Vagina (tissue), 2 donors: Measurements from ENCODE around the gene ZNF385B. TPM values are rescaled to one million over a fixed set of nuclear protein-coding genes. Genes with fewer than 3 reads are reported as not detected.

Experiments
- DNase-seq, 2 donors: peaks; one replicate each; pipeline ENCODE4 v3.0.0-alpha.2; 2017; ENCODE audit errors: extremely low spot score in 2 of 2
- H3K27ac ChIP-seq: fragments of 200-600 bp; sonication (generic); one replicate; pipeline ENCODE4 v1.5.1; 2019
- H3K27me3 ChIP-seq: fragments of 200-600 bp; sonication (generic); one replicate; pipeline ENCODE4 v1.5.1; 2019
- H3K36me3 ChIP-seq, 2 donors: fragments of 200-600 bp; sonication (generic); one replicate each; pipeline ENCODE4 v1.5.1; 2017 to 2019
- H3K4me1 ChIP-seq: fragments of 200-600 bp; sonication (generic); one replicate; pipeline ENCODE4 v1.5.1; 2019
- H3K4me3 ChIP-seq, 2 donors: fragments of 200-600 bp; sonication (generic); 1 replicate in 1 of 2; 2 replicates in 1 of 2; pipeline ENCODE4 v1.5.1; 2016 to 2019
- H3K9me3 ChIP-seq: fragments of 200-600 bp; sonication (generic); one replicate; pipeline ENCODE4 v1.5.1; 2019
- CTCF ChIP-seq, 3 experiments: fragments of 450-650 bp in 2 of 3; fragments of 200-600 bp in 1 of 3; sonication (generic) in 1 of 3; IDR thresholded peaks; one replicate each; pipeline ENCODE4 v1.5.1; 2017 to 2019; ENCODE audit warnings: antibody characterized with exemption in 3 of 3, mild to moderate bottlenecking in 2 of 3, moderate library complexity in 2 of 3
- POLR2A ChIP-seq, 2 donors: fragments of 450-650 bp; IDR thresholded peaks; one replicate each; pipeline ENCODE4 v1.6.1; 2017; ENCODE audit warnings: antibody characterized with exemption in 2 of 2, mild to moderate bottlenecking in 2 of 2, moderate library complexity in 2 of 2
- POLR2AphosphoS5 ChIP-seq, 2 donors: sonication (generic); formaldehyde crosslinking; IDR thresholded peaks; one replicate each; pipeline ENCODE4 v1.9.0; 2017; ENCODE audit warnings: antibody characterized with exemption in 2 of 2, mild to moderate bottlenecking in 2 of 2, low read depth in 1 of 2; ENCODE audit not compliant: insufficient read depth in 1 of 2
- intact Hi-C: fragments of 100-400 bp; cut with DNase I; formaldehyde crosslinking; loops from one replicate; pipeline ENCODE4 v1.15.1; 2023
- total RNA-seq: library from RNA; depleted of rRNA; stranded (reverse); fragments of >200 nt; gene quantifications from one replicate; pipeline ENCODE4 v1.2.3, GENCODE V29; 2016

ZNF385B gene
- total RNA-seq, 1 donor from 2014 or later: 11.5 TPM

- DNase-seq: no peak
- Histone ChIP-seq H3K4me3 (no peak overlapping the region), H3K27ac (no peak overlapping the region), H3K27me3 (no peaks in the 10 kb centered on the region), H3K36me3 (no peaks in the 10 kb centered on the region), H3K4me1 (no peaks in the 10 kb centered on the region), H3K9me3 (no peaks in the 10 kb centered on the region)
- TF ChIP-seq POLR2AphosphoS5 (IDR thresholded peaks at IDR 0.05; ENCODE audit: insufficient read depth in 1 of 2, low read depth in 1 of 2) (no peak), POLR2A (IDR thresholded peaks at IDR 0.05) (no peak), CTCF (IDR thresholded peaks at IDR 0.05) (no peak)
- intact Hi-C loops: no loop called here
Observed at GRCh38 chr2:179626261-179626660, 235.2 kb downstream of the ZNF385B start.

- TF ChIP-seq POLR2A (IDR thresholded peaks at IDR 0.05) (no peak), CTCF (IDR thresholded peaks at IDR 0.05) (no peak), POLR2AphosphoS5 (IDR thresholded peaks at IDR 0.05; ENCODE audit: insufficient read depth in 1 of 2, low read depth in 1 of 2) (no peak)
- no peak overlapping the region for H3K4me3 ChIP-seq
- H3K36me3 ChIP-seq: no peaks in the 10 kb centered on the region
- H3K27ac ChIP-seq: no peak overlapping the region
- no peaks in the 10 kb centered on the region for H3K4me1 ChIP-seq
- H3K27me3 ChIP-seq: no peaks in the 10 kb centered on the region
- H3K9me3 ChIP-seq: no peaks in the 10 kb centered on the region
- no peak for DNase-seq
- intact Hi-C loops: no loop called here
Observed at GRCh38 chr2:179622635-179623300, 238.6 kb downstream of the ZNF385B start.

- no peak overlapping the region for H3K27ac ChIP-seq
- H3K9me3 ChIP-seq: no peaks in the 10 kb centered on the region
- H3K36me3 ChIP-seq: no peaks in the 10 kb centered on the region
- DNase-seq: no peak
- H3K27me3 ChIP-seq: no peaks in the 10 kb centered on the region
- H3K4me3 ChIP-seq: no peak overlapping the region
- intact Hi-C loops: no loop called here
- TF ChIP-seq POLR2A (IDR thresholded peaks at IDR 0.05) (no peak), POLR2AphosphoS5 (IDR thresholded peaks at IDR 0.05; ENCODE audit: insufficient read depth in 1 of 2, low read depth in 1 of 2) (no peak), CTCF (IDR thresholded peaks at IDR 0.05) (no peak)
- no peaks in the 10 kb centered on the region for H3K4me1 ChIP-seq
Observed at GRCh38 chr2:179622112-179622511, 239.3 kb downstream of the ZNF385B start.

- TF ChIP-seq POLR2AphosphoS5 (IDR thresholded peaks at IDR 0.05; ENCODE audit: insufficient read depth in 1 of 2, low read depth in 1 of 2): no peak
- intact Hi-C loops: no loop called here
- H3K9me3 ChIP-seq: no peaks in the 10 kb centered on the region
- no peak overlapping the region for H3K27ac ChIP-seq
- no peak for DNase-seq
- H3K27me3 ChIP-seq: no peaks in the 10 kb centered on the region
- H3K4me3 ChIP-seq: no peak overlapping the region
- H3K4me1 ChIP-seq: no peaks in the 10 kb centered on the region
- no peaks in the 10 kb centered on the region for H3K36me3 ChIP-seq
Observed at GRCh38 chr2:179619947-179620467, 241.4 kb downstream of the ZNF385B start.

GRCh38 chr2:179614121-179614520, 247.3 kb downstream of the ZNF385B start:
- Histone ChIP-seq H3K27me3 (no peaks in the 10 kb centered on the region), H3K36me3 (no peaks in the 10 kb centered on the region), H3K4me1 (no peaks in the 10 kb centered on the region), H3K27ac (no peak overlapping the region), H3K4me3 (no peak overlapping the region), H3K9me3 (no peaks in the 10 kb centered on the region)
- TF ChIP-seq POLR2AphosphoS5 (IDR thresholded peaks at IDR 0.05; ENCODE audit: insufficient read depth in 1 of 2, low read depth in 1 of 2) (no peak), POLR2A (IDR thresholded peaks at IDR 0.05) (no peak), CTCF (IDR thresholded peaks at IDR 0.05) (no peak)
- DNase-seq: no peak
- intact Hi-C loops: no loop called here
